Measurements from ENCODE around the gene CCDC192. TPM values are rescaled to one million over a fixed set of nuclear protein-coding genes. Genes with fewer than 3 reads are reported as not detected.

The CCDC192 gene
- total and polyA plus RNA-seq, 2 donors (not counting 3 experiments of a cell fraction or from before 2014, with no cell fraction given): not detected

GRCh38 chr5:127769386-127769785 is 66.2 kb downstream of the CCDC192 start:
- POLR2A ChIA-PET: no interaction called here
- intact Hi-C loops (cut with micrococcal nuclease): no loop called here

GRCh38 chr5:127770272-127770671 is 67.1 kb downstream of the CCDC192 start:
- Histone ChIP-seq H3K9ac (replicated peaks; ENCODE audit: extremely low read depth, insufficient read depth, low read length) (no peak overlapping the region), H3K27me3 (ENCODE audit: control insufficient read depth in 2 of 2, insufficient read depth in 2 of 2, low read length in 2 of 2) (no peaks in the 10 kb centered on the region), H3K4me3 (replicated peaks in 1 of 3; ENCODE audit: insufficient read depth in 1 of 3, low read depth in 1 of 3, low read length in 3 of 3) (no peak overlapping the region), H2AFZ (ENCODE audit: low read depth, low read length) (no peak overlapping the region), H3K36me3 (ENCODE audit: control insufficient read depth in 2 of 2, extremely low read depth in 1 of 2, insufficient read depth in 2 of 2, low read length in 2 of 2) (no peaks in the 10 kb centered on the region), H3K4me2 (ENCODE audit: insufficient read depth, low read length) (no peak overlapping the region), H3K9me1 (replicated peaks; ENCODE audit: control insufficient read depth, extremely low read depth, insufficient read depth, low read length) (no peaks in the 10 kb centered on the region), H3K4me1 (ENCODE audit: control insufficient read depth, extremely low read depth, insufficient read depth, low read length) (peaks cover 5% of the 10 kb centered on the region), H3K9me3 (replicated peaks; ENCODE audit: control insufficient read depth, insufficient read depth, low read length) (no peaks in the 10 kb centered on the region), H3K79me2 (ENCODE audit: control insufficient read depth, insufficient read depth, low read length) (no peaks in the 10 kb centered on the region), H3K27ac (ENCODE audit: insufficient read depth, low read depth, low read length) (no peak overlapping the region), H4K20me1 (replicated peaks; ENCODE audit: control insufficient read depth, extremely low read depth, insufficient read depth, low read length) (no peaks in the 10 kb centered on the region)
- TF ChIP-seq EZH2 (IDR thresholded peaks at IDR 0.05; ENCODE audit: borderline replicate concordance, low read depth, low read length, severe bottlenecking) (no peak), FOS (IDR thresholded peaks at IDR 0.05; ENCODE audit: borderline replicate concordance, insufficient read depth, low read length) (no peak), POLR2A (IDR thresholded peaks at IDR 0.05; ENCODE audit: low read depth, low read length) (no peak), GATA2 (IDR thresholded peaks at IDR 0.05; ENCODE audit: insufficient read depth, insufficient read length, low read depth, low read length) (no peak), JUN (IDR thresholded peaks at IDR 0.05; ENCODE audit: borderline replicate concordance, insufficient read depth, insufficient read length, low read depth) (no peak), MYC (IDR thresholded peaks at IDR 0.05; ENCODE audit: low read depth, low read length) (no peak), MAX (IDR thresholded peaks at IDR 0.05; ENCODE audit: insufficient read depth, insufficient read length) (no peak), CTCF (IDR thresholded peaks at IDR 0.05; ENCODE audit: extremely low read depth in 1 of 2, insufficient read depth in 1 of 2, low read depth in 1 of 2, low read length in 2 of 2) (no peak), POLR2AphosphoS5 (IDR thresholded peaks at IDR 0.05; ENCODE audit: insufficient read depth, low read depth, low read length) (no peak)
- no peak for DNase-seq (ENCODE audit: low read depth, low spot score)
- BruUV-seq (replicated peaks): no TSS peak
- dilution Hi-C loops (cut with MboI; ENCODE audit: extremely low pct_ligation_motif_present, low sequenced_read_pairs) (no loop called here), intact Hi-C loops (cut with micrococcal nuclease) (no loop called here)
- CTCF ChIA-PET: interaction anchor here (1.2 kb wide), 1 partner anchor 11 kb away, joined by 3 read pairs; no protein-coding TSS in a partner anchor
- POLR2A ChIA-PET: no interaction called here
- FAIRE-seq: no peak

More at GRCh38 chr5:127769386-127769785, 66.2 kb downstream of the CCDC192 start:
- Histone ChIP-seq H2AFZ (ENCODE audit: low read depth, low read length) (no peak overlapping the region), H3K79me2 (ENCODE audit: control insufficient read depth, insufficient read depth, low read length) (no peaks in the 10 kb centered on the region), H3K9me3 (replicated peaks; ENCODE audit: control insufficient read depth, insufficient read depth, low read length) (no peaks in the 10 kb centered on the region), H3K4me3 (replicated peaks in 1 of 3; ENCODE audit: insufficient read depth in 1 of 3, low read depth in 1 of 3, low read length in 3 of 3) (no peak overlapping the region), H3K27me3 (ENCODE audit: control insufficient read depth in 2 of 2, insufficient read depth in 2 of 2, low read length in 2 of 2) (no peaks in the 10 kb centered on the region), H3K27ac (ENCODE audit: insufficient read depth, low read depth, low read length) (no peak overlapping the region), H3K9me1 (replicated peaks; ENCODE audit: control insufficient read depth, extremely low read depth, insufficient read depth, low read length) (no peaks in the 10 kb centered on the region), H3K36me3 (ENCODE audit: control insufficient read depth in 2 of 2, extremely low read depth in 1 of 2, insufficient read depth in 2 of 2, low read length in 2 of 2) (no peaks in the 10 kb centered on the region), H3K9ac (replicated peaks; ENCODE audit: extremely low read depth, insufficient read depth, low read length) (no peak overlapping the region), H3K4me1 (ENCODE audit: control insufficient read depth, extremely low read depth, insufficient read depth, low read length) (peaks cover 5% of the 10 kb centered on the region), H4K20me1 (replicated peaks; ENCODE audit: control insufficient read depth, extremely low read depth, insufficient read depth, low read length) (no peaks in the 10 kb centered on the region), H3K4me2 (ENCODE audit: insufficient read depth, low read length) (no peak overlapping the region)
- dilution Hi-C loops (cut with MboI; ENCODE audit: extremely low pct_ligation_motif_present, low sequenced_read_pairs): no loop called here
- no peak for TF ChIP-seq EZH2 (IDR thresholded peaks at IDR 0.05; ENCODE audit: borderline replicate concordance, low read depth, low read length, severe bottlenecking)
- TF ChIP-seq POLR2AphosphoS5 (IDR thresholded peaks at IDR 0.05; ENCODE audit: insufficient read depth, low read depth, low read length): no peak
- no peak for TF ChIP-seq POLR2A (IDR thresholded peaks at IDR 0.05; ENCODE audit: low read depth, low read length)
- no peak for TF ChIP-seq GATA2 (IDR thresholded peaks at IDR 0.05; ENCODE audit: insufficient read depth, insufficient read length, low read depth, low read length)
- no peak for TF ChIP-seq FOS (IDR thresholded peaks at IDR 0.05; ENCODE audit: borderline replicate concordance, insufficient read depth, low read length)
- no peak for TF ChIP-seq JUN (IDR thresholded peaks at IDR 0.05; ENCODE audit: borderline replicate concordance, insufficient read depth, insufficient read length, low read depth)
- no peak for TF ChIP-seq MYC (IDR thresholded peaks at IDR 0.05; ENCODE audit: low read depth, low read length)
- TF ChIP-seq MAX (IDR thresholded peaks at IDR 0.05; ENCODE audit: insufficient read depth, insufficient read length): no peak
- no peak for FAIRE-seq
- CTCF ChIA-PET: interaction anchor here (1.2 kb wide), 1 partner anchor 10 kb away, joined by 3 read pairs; no protein-coding TSS in a partner anchor
- no TSS peak for BruUV-seq (replicated peaks)
- DNase-seq (ENCODE audit: low read depth, low spot score): no peak

Data from endothelial cell of umbilical vein (primary cell).